GM18951 (cell line): ENCODE data around the gene FBXO21.

Source experiments
- POLR2A ChIP-seq: IDR thresholded peaks from 4 replicates; pipeline ENCODE4 v1.6.1; 2011; ENCODE audit warnings: mild to moderate bottlenecking; ENCODE audit not compliant: insufficient read length, insufficient read depth; ENCODE audit errors: extremely low read depth
- in situ Hi-C: fragments of 300-500 bp; cut with MboI; formaldehyde crosslinking; loops from one replicate; pipeline ENCODE4 v1.12.0; 2022; ENCODE audit warnings: low sequenced_read_pairs, mixed read lengths, inconsistent platforms; ENCODE audit not compliant: unreplicated experiment

FBXO21 gene

DNA sequence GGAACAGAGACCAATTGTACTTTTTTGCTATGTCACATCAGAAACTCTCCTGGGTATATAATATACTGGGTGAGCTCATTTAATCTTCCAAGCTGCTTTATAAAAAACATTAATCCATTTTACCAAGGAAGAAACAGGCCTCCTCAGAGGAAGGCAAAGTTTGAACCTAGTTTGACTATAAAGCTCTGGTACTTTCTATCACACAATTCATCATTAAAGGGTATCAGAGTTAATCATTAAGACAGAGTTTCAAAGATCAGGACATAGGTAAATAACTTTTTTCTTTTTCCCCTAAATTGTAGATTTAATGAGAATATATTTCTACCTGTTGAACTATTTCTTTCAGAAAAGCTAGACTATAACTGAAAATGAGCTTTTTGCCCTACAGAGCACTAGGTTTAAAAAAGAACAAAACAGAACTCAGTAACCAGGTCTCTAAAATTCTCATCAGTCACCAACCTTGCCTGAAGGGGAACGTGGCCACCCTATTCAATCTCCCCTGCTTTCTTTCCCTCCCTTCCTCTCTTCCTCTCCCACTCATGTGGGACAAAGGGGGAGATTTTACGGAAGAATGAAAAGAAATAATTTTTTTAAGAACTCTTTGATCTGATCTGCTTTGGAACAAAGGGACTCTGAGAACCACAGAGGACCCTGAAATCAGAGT, 18.6 kb downstream of the FBXO21 start:
- in situ Hi-C loops, result no loop called here
- no peak for TF ChIP-seq POLR2A

DNA sequence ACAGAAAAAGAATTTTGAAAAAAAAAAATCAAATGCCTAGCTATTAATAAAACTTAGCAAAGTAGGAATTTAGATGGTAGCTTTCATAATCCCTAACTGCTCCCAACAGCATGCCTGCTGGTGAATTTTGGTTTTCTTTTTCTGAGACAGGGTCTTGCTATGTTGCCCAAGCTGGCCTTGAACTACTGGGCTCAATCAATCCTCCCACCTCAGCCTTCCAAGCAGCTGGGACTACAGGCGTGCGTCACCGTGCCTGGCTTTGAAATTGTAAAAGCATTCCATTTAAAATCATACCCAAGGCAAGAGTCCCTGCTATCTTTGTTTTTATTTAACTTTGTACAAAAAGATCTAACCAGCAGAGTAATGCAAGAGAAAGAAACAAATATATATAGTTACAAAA, 20.7 kb downstream of the FBXO21 start:
- no peak for TF ChIP-seq POLR2A
- in situ Hi-C loops, result no loop called here

DNA sequence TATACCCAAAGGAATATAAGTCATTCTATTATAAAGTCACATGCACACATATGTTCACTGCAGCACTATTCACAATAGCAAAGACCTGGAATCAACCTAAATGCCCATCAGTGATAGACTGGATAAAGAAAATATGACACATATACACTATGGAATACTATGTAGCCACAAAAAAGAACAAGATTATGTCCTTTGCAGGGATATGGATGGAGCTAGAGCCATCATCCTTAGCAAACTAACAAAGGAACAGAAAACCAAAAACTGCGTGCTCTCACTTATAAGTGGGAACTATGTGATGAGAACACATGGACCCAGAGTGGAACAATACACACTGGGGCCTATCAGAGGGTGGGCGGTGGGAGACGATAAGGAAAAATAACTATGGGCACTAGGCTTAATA, 21.3 kb downstream of the FBXO21 start:
- in situ Hi-C loops, result no loop called here
- TF ChIP-seq POLR2A, result no peak

DNA sequence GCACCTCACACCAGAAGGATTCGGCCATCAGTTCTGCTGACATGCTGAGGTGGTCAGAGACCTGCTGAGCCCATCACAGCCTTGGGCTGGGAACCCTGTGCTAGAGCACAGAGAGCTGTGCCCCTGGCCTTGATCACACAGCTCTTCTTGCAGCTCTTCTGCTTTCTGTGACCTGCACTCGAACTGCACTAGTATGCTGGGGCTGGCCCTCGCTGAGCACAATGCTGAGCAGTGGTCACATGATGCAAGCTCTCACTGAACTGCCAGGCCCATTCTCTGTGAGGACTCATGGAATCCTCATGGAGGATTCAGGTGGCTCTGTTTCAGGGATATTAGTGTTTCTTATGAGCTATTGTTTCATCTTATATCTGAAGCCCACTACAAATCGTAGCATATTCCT, 22.5 kb downstream of the FBXO21 start:
- no peak for TF ChIP-seq POLR2A
- in situ Hi-C loops, result no loop called here

DNA sequence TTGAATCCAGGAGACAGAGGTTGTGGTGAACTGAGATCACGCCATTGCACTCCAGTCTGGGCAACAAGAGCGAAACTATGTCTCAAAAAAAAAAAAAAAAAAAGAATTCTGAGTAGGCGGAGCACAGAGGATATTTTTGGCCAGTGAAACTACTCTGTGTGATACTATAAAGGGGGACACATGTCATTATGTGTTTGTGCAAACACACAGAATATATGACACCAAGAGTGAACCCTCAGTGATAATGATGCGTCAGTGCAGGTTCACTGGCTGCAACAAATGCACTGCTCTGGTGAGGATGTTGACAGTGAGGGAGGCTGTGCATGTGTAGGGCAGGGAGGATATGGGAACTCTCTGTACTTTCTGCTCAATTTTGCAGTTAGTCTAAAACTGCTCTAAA, 24.2 kb downstream of the FBXO21 start:
- in situ Hi-C loops, result no loop called here
- no peak for TF ChIP-seq POLR2A

DNA sequence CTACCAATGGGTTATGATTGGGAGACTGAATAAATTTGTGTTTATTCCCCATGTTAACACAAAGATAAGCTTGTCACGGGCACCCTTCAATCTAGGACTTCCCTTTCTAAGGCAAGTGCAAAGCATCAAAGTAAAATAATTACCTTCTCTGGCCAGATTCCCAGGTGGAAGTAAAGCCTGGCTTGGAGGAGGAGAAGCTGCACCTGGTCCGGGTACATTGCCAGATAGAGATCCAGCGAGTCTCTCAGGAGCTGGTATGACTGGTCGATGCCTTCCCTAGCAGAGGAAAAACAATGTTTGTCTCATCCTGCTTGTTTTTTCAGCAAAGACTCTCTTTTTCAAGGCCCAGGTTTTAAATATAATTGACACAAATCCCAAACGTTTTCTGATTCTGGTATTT, 24.9 kb downstream of the FBXO21 start:
- no peak for TF ChIP-seq POLR2A
- in situ Hi-C loops, result no loop called here

DNA sequence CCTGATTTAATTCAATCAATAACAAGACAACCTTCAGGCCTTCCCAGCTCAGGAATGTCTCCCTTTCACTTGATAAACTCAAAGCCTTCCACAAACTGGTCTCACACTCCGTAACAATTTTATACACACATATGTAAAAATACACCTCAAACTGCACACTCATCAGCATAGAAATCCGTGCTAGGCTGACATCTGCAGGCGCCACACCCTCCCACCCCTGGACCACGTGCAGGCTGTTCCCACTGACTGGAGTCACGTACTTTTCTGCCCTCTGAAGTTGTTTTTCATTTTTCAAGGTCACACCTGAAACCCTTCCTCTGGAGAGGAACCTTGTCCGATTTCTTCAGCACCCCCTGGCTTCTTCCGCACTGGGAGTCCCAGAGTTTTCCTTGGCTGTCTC, 27.6 kb downstream of the FBXO21 start:
- no peak for TF ChIP-seq POLR2A
- in situ Hi-C loops, result no loop called here

DNA sequence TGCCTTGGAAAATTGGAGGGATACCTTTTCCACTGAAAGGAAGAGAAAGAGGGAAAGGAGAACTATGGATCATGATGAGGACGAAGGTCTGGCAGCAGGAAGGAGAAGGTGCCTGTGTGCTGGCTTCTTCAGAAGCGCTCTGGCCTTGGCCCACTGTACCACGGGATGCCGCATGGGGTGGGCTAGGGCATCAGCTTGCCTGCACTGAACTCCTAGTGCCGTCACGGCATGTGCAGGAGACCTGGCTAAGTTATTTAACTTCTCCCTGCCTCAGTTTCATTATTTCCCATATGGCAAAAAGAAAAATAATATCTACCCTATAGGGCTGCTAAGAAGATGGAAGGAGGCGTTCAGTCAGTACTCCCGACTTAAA, 28.1 kb downstream of the FBXO21 start:
- no peak for TF ChIP-seq POLR2A
- in situ Hi-C loops, result no loop called here

DNA sequence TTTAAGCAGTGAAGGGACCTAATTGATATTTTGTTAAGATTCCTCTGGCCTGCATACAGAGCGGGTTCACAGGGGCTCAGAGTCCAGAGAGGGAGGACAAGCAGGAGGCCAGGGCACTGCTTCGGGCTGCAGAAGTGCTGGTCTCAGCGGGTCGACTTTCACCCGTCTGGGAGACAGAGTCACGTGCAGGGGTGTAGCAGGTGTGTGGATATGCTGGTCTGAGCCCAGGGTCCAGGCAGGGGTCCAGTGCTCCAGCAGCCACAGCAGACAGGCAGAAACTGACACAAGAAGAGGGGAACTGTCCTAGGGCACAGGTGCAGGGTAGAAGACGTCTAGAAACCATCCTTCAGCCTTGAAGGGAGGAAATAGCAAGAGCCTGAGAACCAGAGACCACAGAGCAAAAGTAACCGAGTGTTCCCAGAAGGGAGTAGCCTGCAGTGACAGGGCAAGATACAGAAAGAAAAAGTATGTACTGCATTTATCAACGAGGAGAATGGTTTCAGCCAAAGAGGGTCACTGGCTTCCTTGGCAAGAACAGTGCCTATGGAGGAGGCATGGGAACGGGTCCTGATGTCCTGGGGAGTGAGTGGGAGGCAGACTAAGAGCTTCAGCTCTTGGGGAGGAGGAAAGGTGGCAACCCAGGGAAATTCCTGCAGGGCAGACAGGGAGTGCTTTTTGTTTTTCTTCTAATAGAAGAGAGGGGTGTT, 28.7 kb downstream of the FBXO21 start:
- TF ChIP-seq POLR2A, result no peak
- in situ Hi-C loops, result no loop called here

DNA sequence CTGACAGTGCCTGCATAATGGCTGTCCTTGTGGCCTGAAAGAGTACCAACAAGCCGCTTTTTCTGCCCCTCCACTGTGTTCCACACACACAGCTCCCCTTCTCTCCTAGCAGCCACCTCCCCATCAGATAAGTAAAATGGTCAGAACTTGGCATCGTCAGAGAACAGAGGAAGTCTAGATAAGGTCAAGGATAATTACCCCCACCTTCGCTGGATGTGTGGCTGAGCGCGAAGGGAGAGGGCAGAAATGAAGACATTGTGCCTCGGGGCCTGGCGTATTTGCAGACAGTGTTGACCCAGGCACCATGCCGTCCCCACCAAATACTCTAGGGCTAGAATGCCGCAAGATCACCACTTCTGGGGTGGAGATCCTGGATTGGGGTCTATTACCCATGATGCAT, 30.6 kb downstream of the FBXO21 start:
- in situ Hi-C loops, result no loop called here
- TF ChIP-seq POLR2A, result no peak

DNA sequence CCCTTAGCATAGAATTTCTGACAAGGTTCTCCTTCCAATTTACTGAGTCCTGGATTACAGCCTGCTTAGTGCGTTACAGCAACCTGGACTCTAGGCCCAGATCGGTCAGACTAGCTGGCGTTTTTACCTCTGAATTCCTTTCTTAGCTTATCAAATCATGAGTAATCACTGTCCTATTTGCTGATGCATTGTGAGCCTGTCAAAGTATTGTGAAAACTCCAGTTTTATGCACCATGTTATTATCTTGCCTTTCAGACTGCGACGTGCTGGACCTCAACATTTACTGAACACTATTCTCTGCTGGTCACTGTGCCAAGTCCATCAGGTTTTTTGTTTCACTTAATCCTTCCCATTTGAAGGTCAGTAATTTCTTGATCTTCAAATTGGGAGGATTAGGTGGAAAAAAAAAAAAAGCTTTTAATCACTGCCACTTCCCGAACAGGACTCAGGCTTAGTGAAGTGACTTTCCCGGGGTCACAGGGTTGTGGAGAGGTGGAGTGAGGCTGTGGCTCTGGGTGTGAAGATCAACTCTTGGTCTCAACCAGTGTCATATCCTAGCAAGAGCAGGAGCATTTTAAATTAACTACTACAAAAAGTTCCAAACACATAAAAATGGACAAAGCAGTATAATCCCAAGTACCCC, 31.2 kb downstream of the FBXO21 start:
- TF ChIP-seq POLR2A, result no peak
- in situ Hi-C loops, result no loop called here

DNA sequence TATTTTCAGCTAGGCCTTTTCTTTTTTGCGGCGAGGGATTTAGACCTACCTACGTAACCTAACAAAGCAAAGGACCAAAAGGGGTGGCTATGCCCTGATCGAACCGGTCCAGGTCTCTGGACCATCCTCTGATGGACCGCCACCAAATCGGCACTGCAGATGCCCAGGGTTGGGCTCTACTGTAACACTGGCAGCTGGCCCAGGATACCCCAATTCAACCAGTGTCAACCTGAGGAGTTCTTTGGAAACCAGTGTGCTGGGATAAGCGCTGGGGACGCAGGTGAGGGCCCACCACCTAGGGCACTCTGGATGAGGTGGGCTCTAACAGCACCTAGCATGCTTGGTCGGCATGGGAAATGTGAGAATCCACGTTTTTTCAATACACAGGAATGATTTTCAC, 32.2 kb downstream of the FBXO21 start:
- TF ChIP-seq POLR2A, result no peak
- in situ Hi-C loops, result no loop called here

DNA sequence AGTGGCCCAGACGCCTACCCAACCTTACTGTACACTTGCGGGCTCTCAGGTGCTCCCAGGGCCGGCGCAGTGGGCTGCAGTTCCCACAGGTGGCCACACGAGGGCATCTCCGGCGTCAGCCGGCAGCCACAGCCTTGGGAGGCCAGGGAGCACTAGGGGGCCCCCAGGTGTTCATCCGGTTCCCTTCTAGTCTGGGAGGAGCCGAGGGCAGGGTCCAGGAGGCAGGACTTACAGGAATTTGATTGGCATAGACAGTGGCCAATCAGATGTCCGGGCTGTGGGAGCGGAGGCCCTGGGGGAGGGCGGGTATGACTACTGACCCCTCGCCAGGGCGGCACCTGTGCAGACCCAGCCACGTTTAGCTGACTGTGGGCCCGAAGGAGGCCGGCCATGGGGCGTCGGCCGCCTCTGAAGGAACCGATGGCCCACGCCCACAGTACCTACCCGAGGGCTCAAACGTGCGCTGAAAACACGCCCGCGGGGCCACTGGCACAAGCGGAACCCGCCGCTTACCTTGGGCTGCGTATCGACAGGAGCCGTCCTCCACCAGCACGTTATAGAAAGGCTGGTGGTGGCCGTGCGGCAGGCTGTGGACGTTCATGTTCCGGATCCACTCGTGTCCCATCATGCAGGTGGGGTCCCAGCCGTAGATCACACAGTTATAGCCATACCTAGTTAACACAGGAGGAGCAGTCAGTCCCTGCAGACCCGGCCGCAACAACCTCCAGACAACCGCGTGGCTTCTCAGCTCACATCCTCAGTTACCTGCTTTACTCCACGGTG, 34.8 kb downstream of the FBXO21 start:
- TF ChIP-seq POLR2A, result no peak
- in situ Hi-C loops, result no loop called here
